GM21526 (cell line): ENCODE measurements around the gene TMC3.
A peak's percentile ranks its signal among the peaks of the same experiment; 100 is the strongest.

ENCODE experiments used
- ATAC-seq: cut with Tn5 transposase; IDR thresholded peaks from one replicate; pipeline ENCODE4 v1.9.1; 2021; ENCODE audit warnings: moderate library complexity; ENCODE audit not compliant: unreplicated experiment, low FRiP score

TMC3 gene

DNA sequence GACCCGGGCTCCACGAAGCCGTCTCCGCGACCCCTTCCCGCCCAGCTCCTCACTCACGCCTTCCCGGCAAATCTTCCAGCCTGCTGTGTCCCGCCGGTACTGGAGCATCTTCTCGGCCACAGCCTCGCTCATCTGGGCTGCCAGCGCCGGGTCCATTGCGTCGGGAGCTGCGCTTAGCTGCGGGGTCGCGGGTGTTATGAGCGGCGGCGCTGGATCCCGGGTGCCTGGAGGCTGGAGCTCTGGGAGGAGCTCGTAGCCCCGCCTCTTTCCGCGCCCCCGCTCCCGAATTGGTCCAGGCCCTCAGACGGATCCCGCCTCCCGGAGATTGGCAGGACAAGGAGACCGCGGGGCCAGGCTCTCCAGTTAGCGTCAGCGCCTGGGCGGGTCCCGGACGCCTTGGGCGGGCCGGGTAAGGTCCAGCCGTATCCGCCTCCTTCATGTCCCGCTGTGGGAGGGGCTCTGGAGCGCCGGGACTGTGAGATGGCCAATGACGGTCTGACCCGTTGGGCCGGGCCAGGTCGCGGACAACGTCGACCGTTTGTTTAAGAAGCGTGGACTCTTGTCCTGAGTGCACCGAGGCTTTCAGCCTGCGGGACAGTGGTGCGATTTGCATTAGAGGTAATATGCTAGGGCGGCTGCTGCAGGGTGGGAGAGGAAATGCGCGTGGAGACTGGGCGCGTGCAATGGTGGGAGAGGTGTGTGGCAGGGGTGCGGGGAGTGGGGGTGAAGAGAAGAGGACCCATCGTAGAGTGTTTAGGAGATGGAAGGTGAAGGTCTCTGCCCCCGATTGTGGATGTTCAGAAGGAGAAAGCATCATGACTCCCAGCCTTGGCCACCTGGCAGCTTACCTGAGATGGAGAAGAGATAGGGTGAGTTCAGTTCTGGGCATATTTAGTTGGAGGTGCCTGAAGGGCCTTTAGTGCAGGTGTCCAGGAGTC is 49.8 kb downstream of the TMC3 start, which contains the start of gene STARD5:
Gene STARD5 (minus strand): TSS at position 198 of the 938 bp plus-strand sequence. CDS start 42 bp downstream, at position 156.
- ATAC-seq: peak; percentile 99

DNA sequence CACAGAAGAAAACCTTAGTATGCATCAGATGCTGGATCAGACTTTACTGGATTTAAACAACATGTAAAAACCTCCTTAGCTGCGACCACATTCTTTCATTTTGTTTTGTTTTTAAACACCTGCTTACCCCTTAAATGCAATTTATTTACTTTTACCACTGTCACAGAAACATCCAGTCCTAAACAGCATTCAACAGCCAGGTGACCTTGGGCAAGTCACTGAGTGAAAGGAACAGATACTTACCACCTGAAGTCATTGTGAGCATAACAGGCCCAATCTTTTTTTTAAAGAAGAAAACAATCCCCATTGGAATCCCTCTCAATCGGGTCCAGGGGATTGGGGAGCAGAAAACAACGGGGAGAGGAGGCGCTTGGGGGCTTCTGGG is 50.5 kb downstream of the TMC3 start:
- peak; percentile 6 for ATAC-seq

DNA sequence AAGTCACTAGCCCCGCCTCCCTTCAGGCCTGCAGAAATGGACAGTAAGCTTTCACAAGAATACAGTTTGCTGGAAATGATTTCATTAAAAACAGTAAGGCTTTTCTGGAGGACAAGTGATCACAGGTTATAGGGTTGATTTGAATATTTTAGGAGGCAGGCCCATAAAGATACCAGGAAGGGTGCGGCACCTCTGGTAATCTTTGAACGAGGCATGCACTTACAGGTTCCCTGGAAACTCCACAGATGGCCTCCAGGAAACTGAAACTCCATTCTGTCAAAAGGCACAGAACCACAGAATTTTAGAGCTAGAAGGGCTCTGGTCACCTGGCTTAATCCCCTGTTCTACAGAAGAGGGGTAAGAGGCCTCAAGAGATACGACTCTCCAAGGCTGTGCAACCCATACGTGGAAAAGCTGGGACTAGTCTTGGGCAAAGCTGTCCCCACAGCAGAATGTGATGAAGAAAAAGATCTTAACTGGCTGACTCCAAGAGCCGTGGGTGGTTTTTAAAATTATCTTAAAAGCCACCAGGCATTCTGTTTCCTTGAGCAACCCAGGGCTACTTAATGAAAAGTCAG is 51.2 kb downstream of the TMC3 start:
- ATAC-seq: no peak

DNA sequence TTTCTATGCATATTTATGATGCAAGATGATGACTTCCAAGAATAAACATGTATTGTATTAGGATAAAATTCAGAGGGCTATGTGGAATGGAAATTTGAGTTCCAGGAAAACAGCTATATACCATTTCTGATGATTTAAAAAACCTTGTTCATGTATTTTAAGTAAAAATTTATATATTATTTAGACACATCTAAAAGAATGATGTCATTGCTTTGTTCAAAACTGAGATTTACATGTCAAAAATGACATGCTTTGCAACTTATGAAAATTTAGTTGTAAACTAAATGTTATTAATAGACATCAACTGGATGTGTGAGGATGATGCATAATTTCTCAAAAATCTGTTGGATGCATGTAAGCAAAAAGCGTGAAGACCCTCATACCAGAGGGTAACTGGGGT is 52.3 kb downstream of the TMC3 start:
- ATAC-seq: no peak

DNA sequence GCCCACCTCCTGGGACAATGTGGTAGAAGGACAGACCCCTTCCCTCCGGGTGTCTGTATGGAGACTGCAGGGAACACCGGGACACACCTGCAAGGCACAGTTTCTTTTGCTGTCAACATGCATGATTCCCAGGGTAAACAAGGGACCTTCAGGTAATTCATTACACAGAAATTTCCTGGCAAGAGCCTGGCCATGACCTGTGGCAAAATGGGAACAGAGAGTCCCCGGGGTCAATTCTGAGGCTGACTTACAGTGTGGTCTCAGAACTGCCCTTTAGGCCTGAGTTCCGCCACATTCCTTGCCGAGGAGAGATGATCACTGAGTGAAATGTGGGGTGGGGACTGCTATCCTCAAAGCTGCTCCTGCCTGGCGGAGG is 56.4 kb downstream of the TMC3 start:
- ATAC-seq: no peak

DNA sequence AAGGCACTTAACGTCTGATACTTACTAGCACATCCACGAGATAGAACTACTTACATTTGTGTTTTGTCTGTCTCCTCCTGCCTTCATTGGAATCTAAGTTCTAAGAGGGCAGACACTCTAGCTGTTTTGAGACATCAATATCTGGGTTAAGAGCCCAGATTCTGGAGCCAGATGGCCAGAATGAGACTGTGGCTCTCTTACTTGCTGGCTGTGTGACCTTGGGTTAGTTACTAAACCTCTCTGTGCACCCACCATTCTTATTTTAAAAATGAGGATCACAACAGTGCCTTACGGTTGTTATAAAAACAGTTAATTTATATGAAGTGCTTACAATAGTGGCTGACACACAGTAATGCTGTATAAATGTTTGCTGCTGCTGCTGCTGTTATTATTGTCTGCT is 57.7 kb downstream of the TMC3 start:
- ATAC-seq: no peak

DNA sequence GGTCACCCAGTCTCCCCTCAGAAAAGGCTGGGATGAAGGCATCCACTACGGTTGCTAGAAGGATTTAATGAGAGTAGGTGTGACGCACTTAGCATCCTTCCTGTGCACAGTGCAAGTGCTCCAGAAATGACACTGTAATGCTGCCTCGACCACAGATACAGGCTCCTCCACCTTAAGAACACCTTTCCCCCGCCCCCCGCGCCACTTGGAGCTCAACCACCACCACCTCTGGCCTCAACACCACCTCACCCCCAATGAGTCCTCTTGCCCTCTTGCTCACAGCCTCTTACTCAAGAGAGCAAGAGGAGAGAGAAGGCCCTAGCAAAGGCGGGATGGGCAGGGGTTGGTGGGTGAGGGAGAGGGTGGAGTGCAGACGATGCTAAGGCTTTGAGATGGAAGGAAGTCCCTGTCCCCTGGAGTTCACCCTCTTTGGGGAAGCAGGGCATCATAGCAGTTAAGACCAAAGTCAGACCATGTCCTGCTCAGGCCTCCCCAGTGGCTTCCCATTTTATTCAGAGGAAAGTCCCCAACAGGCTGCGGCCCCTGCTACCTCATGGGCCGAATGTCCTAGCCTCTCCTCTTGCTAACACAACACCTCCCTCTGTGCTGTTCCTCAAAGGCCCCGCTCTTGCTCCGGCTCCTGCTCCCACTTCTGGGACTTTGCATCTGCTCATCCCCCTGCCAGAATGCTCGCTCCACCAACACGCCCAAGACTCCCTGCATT is 58.4 kb downstream of the TMC3 start:
- no peak for ATAC-seq

DNA sequence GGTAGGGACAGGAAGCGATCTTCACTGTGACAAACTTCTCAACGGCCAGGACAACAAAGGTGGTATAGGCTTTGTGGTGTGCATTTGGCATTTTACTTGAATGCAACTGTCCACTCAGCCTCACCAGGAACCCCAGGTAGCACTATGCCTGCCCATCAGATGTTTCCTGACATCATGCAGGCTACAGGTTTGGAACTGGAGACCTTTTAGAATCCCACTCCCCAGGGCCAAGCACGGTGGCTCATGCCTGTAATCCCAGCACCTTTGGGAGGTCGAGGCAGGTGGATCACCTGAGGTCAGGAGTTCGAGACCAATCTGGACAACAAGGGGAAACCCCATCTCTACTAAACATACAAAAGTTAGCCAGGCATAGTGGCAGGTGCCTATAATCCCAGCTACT is 59.6 kb downstream of the TMC3 start:
- no peak for ATAC-seq

DNA sequence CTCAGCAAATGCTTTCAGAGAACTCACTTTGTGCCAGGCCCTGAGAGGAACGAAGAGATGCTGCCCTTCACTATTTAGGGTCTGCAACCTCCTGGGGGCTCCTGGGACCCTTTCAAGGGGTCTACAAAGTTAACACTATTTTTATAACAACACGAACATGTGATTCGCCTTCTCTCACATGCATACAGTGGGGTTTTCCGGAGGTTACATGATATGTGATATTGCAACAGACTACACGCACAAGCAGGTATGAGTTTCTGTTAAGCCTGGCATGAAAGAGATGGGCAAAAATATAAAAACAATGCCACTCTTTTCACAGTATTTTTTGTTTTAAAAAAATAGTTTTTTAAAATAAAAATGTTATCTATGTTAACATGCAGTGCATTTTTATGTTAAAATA is 60.3 kb downstream of the TMC3 start:
- no peak for ATAC-seq

DNA sequence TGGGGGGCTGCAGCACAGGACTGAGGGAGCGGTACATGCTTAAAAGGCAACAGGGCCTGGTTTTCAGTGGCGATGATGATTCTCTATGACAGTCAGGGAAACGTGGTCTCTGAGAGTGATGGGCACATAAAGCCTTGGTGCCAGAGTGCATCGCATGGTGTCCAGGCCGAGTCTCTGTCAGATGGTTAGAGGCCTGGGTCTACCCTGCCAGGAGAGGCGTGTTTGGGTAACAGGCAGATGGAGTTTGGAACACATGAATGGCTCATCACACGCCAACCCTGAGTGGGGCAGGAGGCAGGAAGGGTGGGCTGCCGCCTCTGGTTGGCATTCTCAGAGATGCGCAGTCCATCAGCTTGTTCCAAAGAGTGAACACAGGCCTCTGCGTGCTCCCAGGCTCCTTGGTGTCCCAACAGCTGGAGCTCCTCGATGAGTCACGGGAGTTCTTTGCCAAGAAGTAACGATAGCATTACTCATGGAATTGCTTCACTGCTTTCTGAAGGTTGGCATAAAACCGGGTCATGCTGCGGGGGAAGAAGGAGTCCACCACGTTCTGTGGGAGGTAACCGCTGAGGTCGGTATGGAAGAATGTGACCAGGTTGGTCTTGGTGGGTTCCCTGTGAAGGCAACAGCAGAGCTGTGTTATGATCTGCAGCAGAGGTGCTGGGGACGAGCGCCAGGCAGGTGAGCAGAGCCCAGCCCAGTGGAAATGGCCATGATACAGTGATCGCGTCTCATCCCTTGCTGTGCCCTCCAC is 61.0 kb downstream of the TMC3 start:
- no peak for ATAC-seq

DNA sequence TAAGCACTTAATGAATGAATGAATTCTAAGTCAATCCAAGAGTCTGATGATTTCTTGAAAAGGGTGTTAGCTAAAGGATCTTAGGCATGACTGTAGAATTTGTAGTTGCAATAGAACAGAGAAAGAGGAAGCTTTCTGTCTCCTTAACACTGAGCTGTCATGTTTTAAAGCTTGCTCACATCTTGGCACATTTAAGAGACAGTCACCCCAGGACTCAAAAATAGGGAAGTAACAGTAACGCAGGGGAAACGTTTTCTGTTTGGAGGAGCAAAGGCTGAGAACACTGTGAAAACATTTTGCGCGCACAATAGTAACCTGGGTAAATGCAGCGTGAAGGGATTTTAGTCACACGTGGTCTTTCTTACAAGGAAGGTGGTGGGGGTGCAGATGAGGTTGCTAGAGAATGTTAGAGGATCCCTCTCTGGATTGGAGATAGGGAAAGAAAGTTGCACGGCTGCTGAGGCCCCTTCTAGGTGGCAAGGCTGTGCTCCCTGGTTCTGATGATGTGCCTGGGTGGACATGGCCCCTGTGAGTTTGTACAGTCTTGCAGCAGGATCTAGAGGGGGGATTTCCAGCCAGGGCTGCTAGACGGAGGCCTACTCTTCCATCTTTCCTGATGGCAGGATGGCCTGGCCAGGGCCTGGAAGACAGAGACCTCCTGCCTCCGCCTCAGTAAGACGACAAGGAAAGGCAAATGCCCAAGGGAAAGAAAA is 62.1 kb downstream of the TMC3 start:
- ATAC-seq: peak; percentile 57

DNA sequence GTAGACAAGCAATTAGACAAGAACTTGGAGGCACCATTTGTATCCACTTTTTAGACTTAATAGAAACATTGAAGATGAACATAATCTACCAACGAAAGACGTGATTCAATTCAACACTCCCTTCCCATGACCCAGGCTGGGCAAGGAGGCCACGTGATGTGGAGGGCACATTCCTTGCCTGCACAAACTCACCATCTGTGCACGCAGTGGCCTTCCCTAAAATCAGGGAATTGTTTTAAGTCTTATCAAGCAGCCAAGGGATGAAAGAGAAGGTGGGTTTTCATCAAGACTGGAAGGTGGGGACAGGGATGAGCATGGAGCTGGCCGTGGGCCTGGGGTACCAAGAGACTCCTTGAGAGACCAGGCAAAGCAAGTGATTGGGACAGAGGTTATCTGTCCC is 63.5 kb downstream of the TMC3 start:
- ATAC-seq: no peak

DNA sequence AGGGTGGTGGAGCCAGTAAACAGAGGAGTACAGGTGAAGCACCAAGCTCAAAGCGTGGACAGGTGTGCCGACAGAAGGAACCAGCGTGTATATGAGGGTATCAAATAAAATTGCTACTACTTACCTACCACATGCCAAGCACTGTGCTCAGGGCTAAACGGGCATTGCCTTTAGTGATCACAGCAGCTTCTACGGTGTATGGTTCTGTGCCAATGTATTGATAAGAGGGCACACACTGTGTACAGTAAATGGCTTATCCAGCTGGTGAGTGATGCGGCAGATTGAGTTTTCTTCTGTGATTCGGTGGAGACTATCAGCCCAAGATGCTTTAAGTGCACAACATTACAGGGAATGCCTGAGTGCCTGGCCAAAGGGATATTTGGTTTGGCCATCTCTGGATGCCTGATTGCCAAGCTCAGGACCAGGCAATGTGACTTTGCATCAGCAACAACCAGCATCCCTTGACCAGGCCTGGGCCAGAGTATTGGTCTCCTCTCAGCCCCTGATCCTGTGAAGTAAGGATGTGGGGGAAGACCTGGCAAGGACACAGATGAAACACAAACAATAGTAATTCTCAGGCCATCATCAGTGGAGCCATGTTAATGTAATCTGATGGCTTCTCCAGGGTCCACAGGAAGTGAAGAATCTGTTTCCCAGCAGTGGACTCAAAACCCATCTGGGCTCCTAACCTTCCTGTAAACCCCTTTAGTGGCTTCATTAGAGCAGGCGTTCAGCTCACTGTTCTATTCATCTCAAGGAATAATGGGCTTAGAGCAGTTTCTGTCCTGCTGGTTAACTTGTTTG is 64.2 kb downstream of the TMC3 start:
- no peak for ATAC-seq

DNA sequence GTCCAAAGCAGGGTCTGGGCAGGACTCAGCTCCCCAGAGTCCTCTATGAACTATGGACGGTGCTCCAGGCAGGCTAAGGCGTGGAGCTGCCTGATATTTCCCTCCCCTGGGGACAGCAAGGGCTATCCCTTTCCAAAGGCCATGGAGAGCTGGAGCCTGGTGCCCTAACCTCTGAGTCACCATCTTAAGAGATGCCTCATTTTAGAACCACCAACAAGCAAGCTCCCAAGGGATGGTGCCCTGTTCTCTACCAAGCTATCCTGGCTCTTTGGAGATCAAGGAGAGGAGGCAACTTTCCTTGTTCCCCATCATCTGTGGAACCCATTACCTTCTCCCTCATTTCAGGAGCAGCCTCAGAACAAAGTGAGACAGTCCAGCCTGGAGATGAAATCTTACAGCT is 65.8 kb downstream of the TMC3 start:
- no peak for ATAC-seq

DNA sequence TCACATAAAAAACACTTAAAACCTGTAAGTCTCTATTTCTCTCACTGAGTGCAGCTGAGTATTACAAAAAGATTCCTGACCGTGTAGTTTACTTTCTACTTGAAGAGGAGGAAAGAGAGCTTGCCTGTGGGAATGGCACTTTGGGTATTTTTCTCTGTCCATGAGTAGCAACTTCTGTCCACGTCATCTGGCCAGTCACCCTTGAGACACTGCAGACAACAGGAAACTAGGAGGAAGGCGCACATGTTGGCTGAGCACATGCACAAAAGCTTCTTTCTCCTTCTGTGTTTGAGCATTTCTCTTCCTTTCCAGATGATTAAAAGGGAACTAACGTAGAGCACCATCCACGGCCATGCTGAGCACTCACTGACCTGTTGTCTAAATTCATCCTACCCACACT is 69.8 kb downstream of the TMC3 start:
- no peak for ATAC-seq

DNA sequence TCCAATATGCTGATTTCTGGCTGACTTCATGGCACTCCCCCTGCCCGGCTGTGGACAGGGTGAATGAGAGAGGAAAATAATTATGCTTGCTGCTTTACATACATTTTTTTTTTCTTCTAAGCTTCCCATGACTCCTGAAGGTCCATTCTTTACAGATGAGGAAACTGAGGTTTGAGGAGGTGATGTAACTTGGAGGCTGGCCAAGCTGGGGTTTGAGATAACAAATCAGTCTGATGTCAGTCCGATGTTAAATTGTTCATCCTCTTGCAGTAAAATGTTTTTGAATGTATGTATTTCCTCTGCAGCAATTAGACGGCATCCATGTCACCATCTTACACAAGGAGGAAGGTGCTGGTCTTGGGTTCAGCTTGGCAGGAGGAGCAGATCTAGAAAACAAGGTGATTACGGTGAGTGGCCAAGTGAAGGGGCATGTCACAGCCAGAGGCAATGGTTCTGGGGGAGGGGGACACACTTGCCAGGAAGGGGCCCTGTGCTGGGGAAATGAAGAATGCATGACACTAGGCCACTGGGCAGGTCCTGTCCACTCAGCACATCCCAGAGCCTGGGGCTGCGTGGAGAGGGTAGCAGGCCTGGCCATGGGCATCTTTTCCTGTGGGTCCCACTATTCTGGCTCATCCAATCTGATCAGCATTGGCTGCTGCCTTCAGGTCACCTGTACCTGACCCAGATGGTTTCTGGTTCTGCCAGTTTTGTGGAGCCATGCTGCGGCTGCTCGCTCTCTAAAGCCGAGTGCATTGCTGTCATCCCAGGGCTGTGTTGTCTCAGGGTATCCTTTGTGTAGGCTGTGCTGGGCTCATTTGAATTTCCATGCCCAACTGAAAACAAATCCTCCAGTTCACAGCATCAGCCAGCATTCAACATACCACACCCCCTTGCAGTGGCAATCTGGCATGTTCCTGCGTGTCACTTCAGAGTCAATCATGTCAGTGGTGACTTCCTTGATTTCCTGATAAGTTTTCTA is 70.5 kb downstream of the TMC3 start:
- no peak for ATAC-seq

DNA sequence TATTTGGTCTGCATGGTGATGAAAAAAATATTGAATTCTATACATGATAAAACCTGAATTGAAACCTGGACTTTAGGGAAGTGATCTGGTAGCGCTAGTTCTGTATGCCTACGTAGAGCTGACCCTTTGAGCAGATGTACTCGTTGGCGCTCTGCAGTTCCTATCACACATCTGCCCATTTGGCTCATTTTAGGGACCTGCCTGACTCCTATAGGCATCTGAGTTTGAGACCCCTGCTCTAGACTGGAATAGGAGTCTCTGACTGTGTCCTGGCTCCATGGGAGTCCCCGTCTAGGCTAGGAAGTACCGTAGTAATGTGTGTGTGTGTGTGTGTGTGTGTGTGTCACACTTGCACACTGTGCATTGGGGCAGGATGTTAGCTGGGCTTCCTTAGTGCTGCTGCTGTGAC is 71.3 kb downstream of the TMC3 start:
- ATAC-seq: no peak

DNA sequence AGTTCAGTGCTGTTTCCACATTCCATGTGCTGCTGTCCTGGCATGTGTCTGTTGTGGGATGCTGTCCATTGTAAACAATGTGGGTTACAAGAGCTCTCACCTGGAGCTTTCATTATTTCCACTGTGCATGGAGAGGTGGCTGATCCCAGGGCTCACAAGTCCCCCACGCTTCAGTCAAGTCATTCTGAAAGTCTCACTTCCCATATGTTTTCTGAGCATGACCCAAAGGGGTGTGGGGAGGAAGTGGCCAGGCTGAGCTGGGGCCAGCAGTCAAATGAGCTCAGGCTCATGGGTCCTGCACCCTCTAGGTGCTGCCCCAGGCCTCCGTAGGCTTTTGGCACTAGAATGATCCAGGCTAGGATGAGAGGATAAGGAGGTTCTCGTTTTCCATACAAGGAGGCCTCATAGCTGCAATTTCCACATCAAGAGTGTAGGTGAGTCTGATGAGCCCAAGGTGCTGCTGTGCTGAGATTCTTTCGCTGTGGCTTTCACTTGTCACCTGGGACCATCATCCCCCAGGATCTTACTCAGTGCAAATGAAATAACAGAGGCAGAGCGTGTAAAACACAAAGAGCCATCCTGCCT is 72.1 kb downstream of the TMC3 start:
- ATAC-seq: peak; percentile 71
